ENCODE results near the gene CEP164. TPM values are rescaled to one million over a fixed set of nuclear protein-coding genes. Genes with fewer than 3 reads are reported as not detected.

Gene CEP164
- total RNA-seq, 4 donors from 2014 or later, result 22.8 to 56.7 (median 29.7) TPM

DNA sequence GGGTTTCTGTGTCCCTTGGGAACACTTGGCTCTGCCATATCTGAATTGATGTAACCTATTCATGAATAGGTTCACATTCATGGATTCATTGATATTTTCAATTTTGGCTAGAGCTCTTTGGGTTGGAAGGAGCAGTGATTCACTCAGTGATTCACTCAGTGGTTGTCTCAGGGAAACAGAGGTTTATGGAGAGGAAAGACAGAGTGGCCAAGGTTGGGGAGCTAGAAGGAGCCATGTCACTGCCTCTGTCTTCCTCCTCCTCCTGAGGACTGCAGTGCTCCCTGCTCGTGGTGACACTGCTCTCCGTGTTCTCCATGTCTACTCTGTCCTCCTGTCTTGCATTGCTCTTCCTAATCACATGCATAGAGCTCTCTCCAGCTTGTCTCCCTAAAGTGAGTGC is 17.4 kb downstream of the CEP164 start:
- no peaks in the 10 kb centered on the region for H3K27me3 ChIP-seq
- TF ChIP-seq POLR2AphosphoS5 (IDR thresholded peaks at IDR 0.05) (no peak), EP300 (IDR thresholded peaks at IDR 0.05) (no peak), POLR2A (IDR thresholded peaks at IDR 0.05) (no peak), CTCF (IDR thresholded peaks at IDR 0.05) (no peak)
- WGBS, result 92% methylated on average over 2 of the region's 2 CpGs
- no peak overlapping the region for H3K4me3 ChIP-seq
- peaks cover 74% of the 10 kb centered on the region for H3K36me3 ChIP-seq
- no peaks in the 10 kb centered on the region for H3K9me3 ChIP-seq
- DNase-seq (ENCODE audit: low spot score in 2 of 2), result no peak
- H3K27ac ChIP-seq, result no peak overlapping the region
- no peaks in the 10 kb centered on the region for H3K4me1 ChIP-seq

- Histone ChIP-seq H3K9me3 (no peaks in the 10 kb centered on the region), H3K27ac (no peak overlapping the region), H3K4me1 (no peaks in the 10 kb centered on the region), H3K36me3 (peaks cover 64% of the 10 kb centered on the region), H3K27me3 (no peaks in the 10 kb centered on the region), H3K4me3 (no peak overlapping the region)
- WGBS, result 92% methylated on average over 4 of the region's 4 CpGs
- no peak for DNase-seq (ENCODE audit: low spot score in 2 of 2)
- TF ChIP-seq POLR2A (IDR thresholded peaks at IDR 0.05), result no peak
- TF ChIP-seq POLR2AphosphoS5 (IDR thresholded peaks at IDR 0.05), result no peak
- no peak for TF ChIP-seq CTCF (IDR thresholded peaks at IDR 0.05)
- no peak for TF ChIP-seq EP300 (IDR thresholded peaks at IDR 0.05)
These were observed 26.9 kb downstream of the CEP164 start for GRCh38 chr11:117354550-117354949.

GRCh38 chr11:117356126-117356890 is 28.7 kb downstream of the CEP164 start:
- Histone ChIP-seq H3K27me3 (no peaks in the 10 kb centered on the region), H3K4me1 (no peaks in the 10 kb centered on the region), H3K36me3 (peaks cover 72% of the 10 kb centered on the region), H3K4me3 (no peak overlapping the region), H3K27ac (no peak overlapping the region), H3K9me3 (no peaks in the 10 kb centered on the region)
- TF ChIP-seq POLR2A (IDR thresholded peaks at IDR 0.05) (no peak), EP300 (IDR thresholded peaks at IDR 0.05) (no peak), POLR2AphosphoS5 (IDR thresholded peaks at IDR 0.05) (no peak), CTCF (IDR thresholded peaks at IDR 0.05) (no peak)
- DNase-seq (ENCODE audit: low spot score in 2 of 2), result no peak
- 78% methylated on average over 7 of the region's 9 CpGs for WGBS

DNA sequence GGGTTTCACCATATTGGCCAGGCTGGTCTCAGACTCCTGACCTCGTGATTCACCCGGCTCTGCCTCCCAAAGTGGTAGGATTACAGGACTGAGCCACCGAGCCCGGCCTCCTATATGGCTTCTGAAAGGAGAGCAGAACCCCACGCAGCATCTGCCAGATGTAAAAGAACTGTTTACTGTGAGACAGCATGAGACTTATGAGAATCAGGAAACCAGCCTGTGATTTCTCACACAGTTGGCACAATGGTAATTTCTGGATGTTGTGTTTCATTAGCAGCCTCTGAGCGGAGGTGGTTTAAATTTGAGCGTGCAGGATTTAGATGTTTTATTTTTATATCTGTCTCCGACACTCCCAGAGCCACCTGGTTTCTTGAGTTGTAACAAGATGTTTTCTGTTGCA is 33.8 kb downstream of the CEP164 start:
- peaks cover 67% of the 10 kb centered on the region for H3K36me3 ChIP-seq
- TF ChIP-seq EP300 (IDR thresholded peaks at IDR 0.05) (no peak), POLR2A (IDR thresholded peaks at IDR 0.05) (no peak), POLR2AphosphoS5 (IDR thresholded peaks at IDR 0.05) (no peak), CTCF (IDR thresholded peaks at IDR 0.05) (no peak)
- DNase-seq (ENCODE audit: low spot score in 2 of 2), result no peak
- 86% methylated on average over 8 of the region's 8 CpGs for WGBS
- H3K27me3 ChIP-seq, result no peaks in the 10 kb centered on the region
- H3K27ac ChIP-seq, result no peak overlapping the region
- H3K4me3 ChIP-seq, result no peak overlapping the region
- no peaks in the 10 kb centered on the region for H3K9me3 ChIP-seq
- H3K4me1 ChIP-seq, result no peaks in the 10 kb centered on the region

- TF ChIP-seq CTCF (IDR thresholded peaks at IDR 0.05) (no peak), EP300 (IDR thresholded peaks at IDR 0.05) (no peak), POLR2AphosphoS5 (IDR thresholded peaks at IDR 0.05) (no peak), POLR2A (IDR thresholded peaks at IDR 0.05) (no peak)
- H3K36me3 ChIP-seq, result peaks cover 69% of the 10 kb centered on the region
- H3K27ac ChIP-seq, result no peak overlapping the region
- H3K4me1 ChIP-seq, result no peaks in the 10 kb centered on the region
- WGBS, result 88% methylated on average over 6 of the region's 6 CpGs
- no peak overlapping the region for H3K4me3 ChIP-seq
- H3K27me3 ChIP-seq, result no peaks in the 10 kb centered on the region
- no peaks in the 10 kb centered on the region for H3K9me3 ChIP-seq
- no peak for DNase-seq (ENCODE audit: low spot score in 2 of 2)
These were observed 38.6 kb downstream of the CEP164 start for GRCh38 chr11:117366248-117366647.
